Superior temporal gyrus (tissue), 1 donor: ENCODE data around the gene SLC1A2.

Experiments used
- DNase-seq: peaks from one replicate; pipeline ENCODE4 v3.0.0-alpha.2; 2016; ENCODE audit errors: extremely low spot score

The SLC1A2 gene

GRCh38 chr11:35324981-35325380 lies 94.4 kb downstream of the SLC1A2 start:
- no peak for DNase-seq

DNA sequence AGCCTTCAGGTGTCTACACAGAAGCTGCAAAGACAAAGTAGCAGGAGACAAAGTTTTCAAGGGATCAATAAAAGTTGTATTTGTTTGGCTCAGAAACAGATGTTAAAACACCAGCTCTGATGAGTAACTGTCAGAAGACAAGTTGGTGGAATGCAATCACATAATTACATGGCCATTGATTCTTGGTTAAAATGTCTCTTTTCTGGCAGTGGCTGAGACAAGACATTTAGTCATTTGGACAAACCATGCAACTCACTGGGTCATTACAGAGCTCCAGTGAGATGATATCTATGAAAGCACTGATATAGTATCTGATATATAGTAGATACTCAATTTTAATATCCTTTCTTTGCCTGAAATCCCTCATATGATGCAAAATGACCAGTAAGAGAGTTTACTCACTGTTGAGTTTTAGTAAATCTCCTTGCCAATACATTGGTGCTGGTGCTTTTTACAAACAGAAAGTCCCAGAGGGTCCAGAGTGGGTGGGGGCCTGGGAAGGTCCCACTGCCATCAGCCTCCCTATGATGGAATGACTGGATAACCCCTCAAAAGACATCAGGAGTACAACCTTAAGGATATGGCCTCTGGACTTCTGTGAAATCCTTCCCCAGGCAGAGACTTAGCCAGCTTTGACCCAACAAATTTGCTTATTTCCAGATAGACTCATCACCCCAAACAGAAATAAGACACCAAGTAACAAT lies 95.0 kb downstream of the SLC1A2 start:
- no peak for DNase-seq

GRCh38 chr11:35323076-35323868 lies 96.1 kb downstream of the SLC1A2 start:
- no peak for DNase-seq

DNA sequence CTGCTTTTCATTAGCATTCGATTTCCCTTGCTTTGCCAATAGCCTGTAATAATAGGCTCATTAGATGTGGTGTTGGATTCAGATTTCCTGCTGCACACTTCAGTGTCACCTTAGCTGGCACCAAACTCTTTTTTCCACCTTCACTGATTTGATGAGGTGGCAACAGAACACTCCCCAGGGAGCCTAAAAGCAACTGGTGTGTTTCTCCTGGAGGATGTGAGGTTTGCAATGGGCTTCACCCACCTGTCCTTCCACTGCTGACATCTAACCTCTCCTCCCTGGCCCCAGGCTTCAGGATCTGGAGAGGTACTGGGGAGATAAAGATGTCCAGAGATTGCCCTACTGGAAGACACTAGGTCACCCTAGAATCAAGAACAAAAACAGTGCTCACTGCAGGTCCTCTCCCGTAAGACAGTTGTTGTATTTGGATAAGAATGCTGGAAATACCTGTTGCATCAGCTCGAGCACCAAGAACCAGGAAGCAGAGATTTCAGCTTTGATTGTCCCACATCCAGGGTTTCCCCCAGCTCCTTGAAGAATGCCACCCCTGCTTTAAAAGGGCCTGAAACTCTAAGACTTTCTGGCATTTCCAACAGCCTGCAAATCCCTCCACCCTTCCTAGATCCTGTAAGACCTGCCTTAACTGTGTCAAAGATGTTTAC lies 96.9 kb downstream of the SLC1A2 start:
- DNase-seq = no peak

DNA sequence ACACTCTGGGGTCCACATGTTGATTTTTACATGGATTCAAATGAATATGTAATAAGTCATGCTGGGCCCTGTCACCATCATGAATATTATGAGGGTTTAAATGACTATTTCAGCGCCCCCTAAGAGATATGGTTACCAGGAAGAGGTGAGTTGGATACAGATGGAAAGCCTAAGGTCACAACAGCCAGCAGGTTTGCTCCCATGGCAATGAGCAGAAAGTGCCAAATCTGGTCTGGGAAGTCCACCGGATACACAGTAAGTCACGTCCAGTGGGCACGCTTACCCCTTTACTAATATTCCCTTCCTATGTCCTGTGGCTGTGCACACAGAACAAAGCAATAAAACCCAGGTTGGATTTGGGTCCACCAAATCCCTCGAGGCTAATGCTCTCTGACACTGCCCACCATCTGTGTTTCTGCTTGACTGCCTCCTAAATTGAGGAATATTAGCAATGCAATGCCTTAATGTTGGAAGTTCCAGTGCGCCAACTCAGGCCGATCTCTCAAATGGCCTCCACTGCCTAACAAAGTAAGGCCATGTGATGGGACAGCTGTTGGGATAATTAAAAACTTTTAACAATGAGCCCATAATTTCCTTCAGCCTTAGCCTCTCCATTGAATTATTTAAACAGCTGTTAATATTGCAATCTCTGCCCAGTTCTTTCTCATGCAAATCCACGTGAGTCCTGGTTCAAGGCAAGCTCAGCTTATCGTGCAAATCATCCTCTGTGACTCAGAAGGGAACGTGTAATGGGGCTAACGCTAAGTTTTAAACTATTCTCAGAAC lies 97.6 kb downstream of the SLC1A2 start:
- no peak for DNase-seq

DNA sequence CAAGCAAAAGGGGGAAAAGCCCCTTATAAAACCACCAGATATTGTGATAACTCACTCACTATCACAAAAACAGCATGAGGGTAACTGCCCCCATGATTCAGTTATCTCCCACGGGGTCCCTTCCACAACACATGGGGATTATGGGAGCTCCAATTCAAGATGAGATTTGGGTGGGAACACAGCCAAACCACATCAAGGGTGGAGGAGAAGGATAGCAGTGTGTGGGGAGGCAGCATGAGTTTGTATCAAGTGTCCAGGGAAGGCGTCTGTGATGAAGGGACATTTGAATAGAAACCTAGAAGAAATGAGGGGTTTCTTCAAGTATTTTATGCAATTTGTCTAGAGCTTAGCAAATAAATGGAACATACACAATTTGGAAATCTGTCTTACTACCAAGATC lies 98.2 kb downstream of the SLC1A2 start:
- no peak for DNase-seq

- no peak for DNase-seq
Observed at GRCh38 chr11:35318977-35319925, 100.1 kb downstream of the SLC1A2 start.

DNA sequence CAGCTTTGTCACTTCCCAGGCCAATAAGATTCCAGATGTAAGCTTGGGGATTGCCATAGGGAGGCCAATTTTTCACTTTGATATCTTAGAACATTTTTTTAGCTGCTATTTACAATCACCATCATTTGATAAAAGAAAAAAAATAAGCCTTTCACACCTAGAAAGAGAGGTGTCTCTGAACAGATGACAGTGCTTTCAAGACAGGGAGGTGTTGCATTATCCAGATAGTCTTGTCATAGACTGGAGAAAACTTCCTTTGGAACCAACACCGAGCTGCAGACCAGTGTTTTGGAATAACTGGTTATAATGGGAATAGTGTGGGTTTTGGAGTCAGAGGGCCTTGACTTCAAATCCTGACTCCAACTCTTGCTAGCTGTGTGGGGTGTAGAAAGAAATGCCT lies 101.0 kb downstream of the SLC1A2 start:
- DNase-seq = no peak

DNA sequence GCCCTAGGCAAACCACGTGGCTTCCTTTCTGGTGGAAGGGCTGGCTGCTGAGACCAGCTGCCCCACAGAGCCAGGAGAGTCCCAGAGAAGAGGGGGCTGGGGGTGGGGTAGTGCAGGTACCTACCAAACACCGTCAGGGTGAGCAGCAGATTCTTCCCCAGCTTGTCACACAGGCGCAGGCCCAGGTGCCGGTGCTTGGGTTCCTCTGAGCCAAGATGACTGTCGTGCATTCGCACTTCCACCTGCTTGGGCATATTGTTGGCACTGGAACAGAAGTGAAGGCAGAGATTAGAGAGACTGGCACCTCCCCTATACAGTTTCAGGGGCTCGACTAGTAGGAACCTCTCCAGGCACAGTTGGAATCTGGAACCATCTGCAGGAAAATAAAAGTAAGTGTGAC lies 102.1 kb downstream of the SLC1A2 start:
- no peak for DNase-seq

DNA sequence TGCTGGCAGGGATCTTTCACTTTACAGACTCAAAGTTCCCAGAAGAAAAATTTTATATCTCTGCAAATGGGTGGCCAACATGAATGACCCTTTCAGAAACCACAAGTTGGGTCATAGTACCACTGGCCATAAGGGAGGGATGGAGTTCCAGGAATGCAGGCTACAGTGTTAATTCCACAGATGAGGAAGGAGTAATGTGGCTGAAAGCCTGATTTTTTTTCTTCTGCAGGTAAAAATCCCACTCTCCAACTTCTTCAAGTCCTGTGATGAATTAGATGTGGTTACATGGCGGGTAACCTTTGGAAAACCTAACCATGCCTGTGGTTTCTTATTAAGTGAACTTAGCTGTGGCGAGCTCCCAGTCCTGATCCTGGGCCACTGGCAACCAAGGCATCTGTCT lies 103.2 kb downstream of the SLC1A2 start:
- DNase-seq = no peak

GRCh38 chr11:35313760-35314153 lies 105.6 kb downstream of the SLC1A2 start:
- no peak for DNase-seq

GRCh38 chr11:35313066-35313759 lies 106.1 kb downstream of the SLC1A2 start:
- no peak for DNase-seq

- DNase-seq = no peak
Observed at GRCh38 chr11:35311331-35311730, 108.0 kb downstream of the SLC1A2 start.

DNA sequence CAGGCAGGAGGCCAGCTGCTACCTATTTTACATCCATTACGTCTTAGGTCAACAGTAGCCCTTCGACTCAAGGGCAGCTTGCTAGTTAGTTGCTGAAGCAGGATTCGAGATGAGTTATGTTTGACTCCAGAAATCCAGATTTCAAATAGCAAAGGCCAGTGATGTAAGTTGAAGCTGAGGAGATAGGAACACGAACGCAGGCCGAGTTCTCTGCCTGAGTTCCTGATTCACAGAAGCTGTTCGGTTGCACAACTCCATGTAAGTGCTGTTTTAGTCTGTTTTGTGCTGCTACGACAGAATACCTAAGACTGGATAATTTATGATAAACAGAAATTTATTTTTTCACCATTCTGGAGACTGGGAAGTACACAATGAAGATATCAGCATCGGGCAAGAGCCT lies 111.2 kb downstream of the SLC1A2 start:
- DNase-seq = no peak

- peak; percentile 76 for DNase-seq
Observed at GRCh38 chr11:35307221-35307621, 112.1 kb downstream of the SLC1A2 start.

GRCh38 chr11:35305670-35306382 lies 113.5 kb downstream of the SLC1A2 start:
- no peak for DNase-seq

DNA sequence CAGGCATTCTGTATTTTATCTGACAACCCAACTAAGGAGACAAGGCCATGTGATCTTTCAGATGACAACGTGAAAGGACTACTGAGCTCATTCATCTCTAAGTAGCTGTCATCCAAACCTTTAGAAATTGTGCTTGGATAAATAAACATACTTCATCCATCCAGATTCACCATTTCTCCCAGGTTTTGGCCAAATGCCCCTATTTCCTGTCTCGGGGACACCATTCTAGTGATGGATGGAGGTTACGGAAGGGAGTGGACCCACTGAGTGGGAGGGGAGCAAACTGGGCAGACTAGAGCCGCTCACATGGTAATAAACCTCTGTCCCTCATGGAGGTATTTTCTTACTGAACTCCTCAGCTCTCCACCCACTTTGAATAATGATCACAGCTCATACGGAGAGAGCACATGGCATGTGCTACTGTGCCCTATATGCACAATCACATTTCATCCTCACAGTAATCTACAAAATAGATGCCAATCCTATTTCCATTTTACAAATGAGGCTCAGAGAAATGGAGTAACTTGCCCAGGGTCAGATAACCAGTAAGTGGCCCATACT lies 114.4 kb downstream of the SLC1A2 start:
- DNase-seq = no peak

DNA sequence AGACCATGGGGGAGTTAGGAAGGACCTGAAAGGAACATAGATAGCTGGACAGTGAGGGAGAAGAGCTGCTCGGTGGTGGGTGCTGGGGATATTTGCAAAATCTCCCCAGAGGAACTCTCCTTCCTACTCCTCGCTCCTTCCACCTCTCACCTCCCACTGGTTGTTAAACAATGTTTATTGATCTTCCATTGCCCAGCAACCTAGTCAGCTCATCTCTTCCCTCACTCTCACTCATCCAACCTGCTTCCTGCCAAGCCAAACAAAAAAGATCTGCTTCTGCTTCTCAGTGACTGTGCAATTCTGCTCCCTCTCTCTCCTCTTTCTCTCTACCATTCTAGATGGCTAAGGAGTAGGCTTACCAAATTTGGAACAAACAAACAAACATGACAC lies 115.0 kb downstream of the SLC1A2 start:
- no peak for DNase-seq
